CD14-positive monocyte (primary cell): ENCODE results near the gene PATJ. TPM values are rescaled to one million over a fixed set of nuclear protein-coding genes. Genes with fewer than 3 reads are reported as not detected.
A peak's percentile ranks its signal among the peaks of the same experiment; 100 is the strongest.

ENCODE experiments used
- DNase-seq, 3 donors: peaks; one replicate each; pipeline ENCODE4 v3.0.0-alpha.2; 2011 to 2022
- H2AFZ ChIP-seq: 2 replicates; pipeline ENCODE4 v1.6.0; 2012; ENCODE audit warnings: mild to moderate bottlenecking, low read depth, low read length, inconsistent platforms; ENCODE audit not compliant: insufficient read depth, poor library complexity, severe bottlenecking
- H3K27ac ChIP-seq, 2 donors: 1 replicate in 1 of 2; 2 replicates in 1 of 2; pipeline ENCODE4 v1.5.1; 2012 to 2013; ENCODE audit warnings: low read length in 2 of 2, control low read depth in 1 of 2, inconsistent platforms in 1 of 2, low read depth in 1 of 2, mild to moderate bottlenecking in 1 of 2
- H3K27me3 ChIP-seq, 2 donors: one replicate each; pipeline versions ENCODE4 v1.6.0 to v1.6.1; 2011 to 2013; ENCODE audit warnings: low read length in 2 of 2; ENCODE audit not compliant: control insufficient read depth in 2 of 2, insufficient read depth in 2 of 2
- H3K36me3 ChIP-seq, 2 donors: replicated peaks in 1 of 2; 1 replicate in 1 of 2; 2 replicates in 1 of 2; pipeline versions ENCODE4 v1.5.1 to v1.6.1; 2012 to 2013; ENCODE audit warnings: low read length in 2 of 2, control low read depth in 1 of 2, inconsistent platforms in 1 of 2, mild to moderate bottlenecking in 1 of 2; ENCODE audit not compliant: insufficient read depth in 2 of 2, control insufficient read depth in 1 of 2
- H3K4me1 ChIP-seq, 2 donors: 1 replicate in 1 of 2; 2 replicates in 1 of 2; pipeline versions ENCODE4 v1.5.1 to v1.6.1; 2012 to 2013; ENCODE audit warnings: low read length in 2 of 2, control low read depth in 1 of 2, inconsistent platforms in 1 of 2, mild to moderate bottlenecking in 1 of 2, moderate library complexity in 1 of 2; ENCODE audit not compliant: insufficient read depth in 2 of 2, control insufficient read depth in 1 of 2
- H3K4me2 ChIP-seq: replicated peaks from 2 replicates; pipeline ENCODE3; 2012; ENCODE audit warnings: low read length, moderate library complexity, mild to moderate bottlenecking; ENCODE audit not compliant: poor library complexity, severe bottlenecking; ENCODE audit errors: extremely low read depth
- H3K4me3 ChIP-seq, 3 experiments: fragments of 200-600 bp in 1 of 3; sonication (generic) in 1 of 3; replicated peaks in 1 of 3; 1 replicate in 2 of 3; 2 replicates in 1 of 3; pipeline ENCODE4 v1.5.1; 2011 to 2013; ENCODE audit warnings: low read length in 3 of 3, mild to moderate bottlenecking in 3 of 3, control low read depth in 2 of 3, low read depth in 2 of 3, inconsistent platforms in 1 of 3, moderate library complexity in 1 of 3
- H3K79me2 ChIP-seq: 2 replicates; pipeline ENCODE4 v1.6.0; 2012; ENCODE audit warnings: mild to moderate bottlenecking, control low read depth, inconsistent platforms, low read length, moderate library complexity; ENCODE audit not compliant: insufficient read depth
- H3K9ac ChIP-seq: 2 replicates; pipeline ENCODE4 v1.6.0; 2017; ENCODE audit warnings: low read length, mild to moderate bottlenecking; ENCODE audit not compliant: insufficient read depth, poor library complexity, severe bottlenecking
- H3K9me3 ChIP-seq, 2 donors: replicated peaks in 1 of 2; 1 replicate in 1 of 2; 2 replicates in 1 of 2; pipeline versions ENCODE4 v1.5.1 to v1.6.1; 2012 to 2013; ENCODE audit warnings: low read length in 2 of 2, control low read depth in 1 of 2; ENCODE audit not compliant: control insufficient read depth in 1 of 2, insufficient read depth in 1 of 2
- H4K20me1 ChIP-seq: 2 replicates; pipeline ENCODE4 v1.6.0; 2012; ENCODE audit warnings: mild to moderate bottlenecking, low read length, control low read depth, moderate library complexity; ENCODE audit not compliant: insufficient read depth
- H3K27ac Mint-ChIP-seq, 7 donors: one replicate each; pipeline ENCODE4 v1.8.0; 2020; ENCODE audit warnings: mild to moderate bottlenecking in 7 of 7, mixed read lengths in 7 of 7, moderate library complexity in 6 of 7, inconsistent platforms in 2 of 7
- H3K27me3 Mint-ChIP-seq, 3 donors: one replicate each; pipeline ENCODE4 v1.8.0; 2021 to 2022; ENCODE audit warnings: low read depth in 3 of 3, mild to moderate bottlenecking in 3 of 3, mixed read lengths in 3 of 3, moderate library complexity in 3 of 3, inconsistent platforms in 1 of 3
- H3K36me3 Mint-ChIP-seq, 2 donors: one replicate each; pipeline ENCODE4 v1.8.0; 2020; ENCODE audit warnings: mixed read lengths in 2 of 2, inconsistent platforms in 1 of 2, mild to moderate bottlenecking in 1 of 2
- H3K4me1 Mint-ChIP-seq: one replicate; pipeline ENCODE4 v1.8.0; 2020; ENCODE audit warnings: mild to moderate bottlenecking, mixed read lengths
- H3K4me3 Mint-ChIP-seq, 2 donors: one replicate each; pipeline ENCODE4 v1.8.0; 2020; ENCODE audit warnings: mild to moderate bottlenecking in 2 of 2, mixed read lengths in 2 of 2, moderate library complexity in 1 of 2
- H3K9me3 Mint-ChIP-seq, 7 donors: one replicate each; pipeline ENCODE4 v1.8.0; 2020 to 2022; ENCODE audit warnings: mixed read lengths in 7 of 7, mild to moderate bottlenecking in 6 of 7, moderate library complexity in 6 of 7, inconsistent platforms in 2 of 7
- CTCF ChIP-seq: fragments of 200-600 bp; IDR thresholded peaks from one replicate; pipeline ENCODE4 v1.8.0; 2022; ENCODE audit warnings: antibody characterized with exemption, mild to moderate bottlenecking
- WGBS: methylation state at CpG from one replicate; pipeline ENCODE4 v1.1.5; 2013; ENCODE audit warnings: missing lambda C conversion rate; ENCODE audit not compliant: insufficient coverage; 5-methylcytosine and 5-hydroxymethylcytosine counted together
- intact Hi-C, 2 donors: fragments of 100-400 bp; cut with micrococcal nuclease; formaldehyde crosslinking; loops; one replicate each; pipeline versions ENCODE4 v1.15.0 to v1.15.1; 2023
- polyA plus RNA-seq, 3 donors: library from polyadenylated mRNA; depleted of rRNA in 1 of 3; unstranded in 2 of 3; stranded (reverse) in 1 of 3; fragments of 300-500 nt in 2 of 3; fragments of >200 nt in 1 of 3; fragmentation: Illumina TruSeq in 2 of 3; gene quantifications; 1 replicate in 2 of 3; 2 replicates in 1 of 3; pipeline ENCODE4 v1.2.3, GENCODE V29; 2012 to 2021

Gene PATJ
- polyA plus RNA-seq, 3 donors: 0.01 to 0.23 TPM; not detected in 1

DNA sequence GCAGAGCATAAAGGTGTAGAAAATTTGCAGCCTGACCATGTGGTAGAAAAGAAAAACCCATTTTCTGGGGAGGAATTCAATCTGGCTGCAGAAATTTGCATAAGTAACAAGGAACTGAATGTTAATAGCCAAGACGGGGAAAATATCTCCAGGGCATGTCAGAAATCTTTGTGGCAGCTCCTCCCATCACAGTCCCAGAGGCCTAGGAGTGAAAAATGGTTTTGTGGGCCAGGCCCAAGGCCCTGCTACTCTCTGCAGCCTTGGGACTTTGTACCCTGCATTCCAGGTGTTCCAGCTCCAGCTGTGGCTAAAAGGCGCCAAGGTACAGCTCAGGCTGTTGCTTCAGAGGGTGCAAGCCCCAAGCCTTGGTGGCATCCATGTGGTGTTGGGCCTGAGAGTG, 152.9 kb downstream of the PATJ start:
- Histone ChIP-seq H3K27me3 (no peaks in the 10 kb centered on the region), H3K9me3 (peaks cover 0 to 9% of the 10 kb centered on the region in 2 donors), H4K20me1 (no peaks in the 10 kb centered on the region), H3K36me3 (no peaks in the 10 kb centered on the region), H3K4me2 (no peak overlapping the region), H3K79me2 (no peaks in the 10 kb centered on the region), H2AFZ (no peak overlapping the region), H3K9ac (no peak overlapping the region), H3K4me1 (no peaks in the 10 kb centered on the region), H3K27ac (no peak overlapping the region), H3K4me3 (no peak overlapping the region)
- 87% methylated on average over 1 of the region's 2 CpGs for WGBS
- DNase-seq: no peak
- H3K4me3 Mint-ChIP-seq: no peak overlapping the region
- intact Hi-C loops: no loop called here
- H3K9me3 Mint-ChIP-seq: peaks cover 0 to 24% (median 11%) of the 10 kb centered on the region in 7 donors
- H3K4me1 Mint-ChIP-seq: no peaks in the 10 kb centered on the region
- H3K36me3 Mint-ChIP-seq: no peaks in the 10 kb centered on the region
- TF ChIP-seq CTCF: no peak
- no peak overlapping the region for H3K27ac Mint-ChIP-seq
- peaks cover 0 to 3% (median 0%) of the 10 kb centered on the region in 3 donors for H3K27me3 Mint-ChIP-seq

GRCh38 chr1:61898658-61899057, 156.4 kb downstream of the PATJ start:
- 96% methylated on average over 3 of the region's 3 CpGs for WGBS

More at GRCh38 chr1:61898658-61899057, 156.4 kb downstream of the PATJ start:
- no peak overlapping the region for H3K9ac ChIP-seq
- H4K20me1 ChIP-seq: no peaks in the 10 kb centered on the region
- DNase-seq: no peak
- H3K27me3 ChIP-seq: no peaks in the 10 kb centered on the region
- H3K4me1 ChIP-seq: no peaks in the 10 kb centered on the region
- no peak for TF ChIP-seq CTCF
- no peak overlapping the region for H3K27ac ChIP-seq
- peaks cover 0 to 3% (median 0%) of the 10 kb centered on the region in 3 donors for H3K27me3 Mint-ChIP-seq
- intact Hi-C loops: no loop called here
- H3K4me1 Mint-ChIP-seq: no peaks in the 10 kb centered on the region
- no peak overlapping the region for H3K4me3 ChIP-seq
- H3K4me3 Mint-ChIP-seq: no peak overlapping the region
- H3K9me3 ChIP-seq: peaks cover 0 to 9% of the 10 kb centered on the region in 2 donors
- H3K36me3 Mint-ChIP-seq: no peaks in the 10 kb centered on the region
- peaks cover 0 to 24% (median 11%) of the 10 kb centered on the region in 7 donors for H3K9me3 Mint-ChIP-seq
- H3K4me2 ChIP-seq: no peak overlapping the region
- H3K27ac Mint-ChIP-seq: peak overlapping the region in 1 of 7 donors; percentile 24
- no peak overlapping the region for H2AFZ ChIP-seq
- H3K36me3 ChIP-seq: no peaks in the 10 kb centered on the region
- no peaks in the 10 kb centered on the region for H3K79me2 ChIP-seq
